NCI-H1694 (cell line): ENCODE results near the gene CIRBP.
"Not testable (repeated sequence)": the region's sequence is repeated elsewhere in the genome, so short reads cannot be mapped to it uniquely, and the experiment has no call there.

ENCODE experiments used
- DNase-seq: peaks from one replicate; lab custom pipeline; 2025; lab: John Stamatoyannopoulos, UW

CIRBP gene

DNA sequence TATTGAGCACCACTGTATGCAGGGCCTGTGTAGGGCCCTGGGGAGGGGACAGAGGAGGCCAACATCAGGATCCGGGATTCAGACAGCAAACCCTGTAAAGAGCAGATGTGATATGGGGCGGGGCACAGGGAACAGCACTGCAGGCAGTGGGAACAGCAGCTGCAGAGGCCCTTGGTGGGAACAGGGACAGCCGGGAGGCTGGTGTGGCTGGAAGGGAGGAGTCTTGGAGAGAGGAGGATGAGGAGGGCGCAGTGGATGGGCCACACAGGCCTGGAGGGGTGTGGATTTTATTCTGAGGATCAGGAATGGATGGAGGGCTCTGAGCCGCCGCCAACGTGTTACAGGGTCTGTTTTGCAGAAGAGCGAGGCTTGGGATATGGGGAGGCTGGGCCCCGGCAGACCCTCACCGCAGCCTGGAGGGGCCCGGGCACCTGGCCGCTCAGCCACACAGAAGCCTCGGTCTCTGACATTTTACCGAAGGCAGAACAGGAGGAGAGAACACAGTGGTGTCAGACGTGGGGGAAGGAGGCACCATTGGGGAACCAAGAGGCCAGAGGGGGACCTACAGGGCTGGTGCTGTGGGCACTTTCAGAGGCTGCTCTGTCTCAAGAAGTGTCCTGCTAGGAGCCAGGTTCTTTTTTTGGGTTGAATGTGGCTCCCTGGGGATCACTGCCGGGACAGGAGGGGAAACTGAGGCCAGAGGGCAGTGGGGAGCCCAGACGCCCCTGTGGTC, 23.5 kb downstream of the CIRBP start:
- no peak for DNase-seq

DNA sequence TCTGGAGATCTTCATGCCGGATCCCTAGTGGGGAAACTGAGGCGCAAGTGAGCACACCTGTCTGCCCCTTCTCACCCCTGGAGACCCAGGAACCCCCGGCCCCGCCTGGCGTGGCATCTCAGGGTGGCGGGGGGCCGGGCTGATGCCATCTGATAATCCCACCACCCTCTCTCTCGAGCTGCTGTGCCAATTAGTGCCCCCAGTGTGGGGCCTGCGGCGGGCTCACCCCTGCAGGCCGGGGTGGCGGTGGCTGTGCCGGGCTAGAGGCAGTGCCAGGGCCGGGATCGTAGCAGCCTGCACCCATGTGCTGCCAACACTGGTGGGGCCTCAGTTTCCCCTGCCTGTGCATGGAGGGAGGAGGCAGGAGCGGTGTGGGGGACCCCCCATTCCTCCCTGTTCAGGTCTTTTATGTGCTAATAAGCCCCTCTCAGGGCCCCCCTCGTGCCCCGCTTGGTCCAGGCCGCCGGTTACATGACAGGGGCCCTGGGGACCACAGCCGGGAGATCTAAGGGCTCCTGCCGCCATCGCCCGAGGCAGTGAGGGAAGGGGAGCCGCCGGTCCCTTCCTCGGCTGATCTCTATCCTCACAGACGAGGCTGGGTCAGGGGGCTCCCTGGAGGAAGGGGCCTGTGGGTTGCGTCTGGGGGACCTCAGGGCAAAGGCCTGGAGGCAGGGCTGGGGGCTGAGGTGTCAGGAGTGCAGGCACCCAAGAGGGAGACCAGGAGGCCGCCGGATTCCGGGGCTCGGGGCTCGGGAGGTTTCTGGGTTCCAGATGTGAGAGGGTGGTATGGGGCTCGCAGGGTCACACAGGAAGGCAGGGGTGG, 24.9 kb downstream of the CIRBP start:
- DNase-seq = no peak

DNA sequence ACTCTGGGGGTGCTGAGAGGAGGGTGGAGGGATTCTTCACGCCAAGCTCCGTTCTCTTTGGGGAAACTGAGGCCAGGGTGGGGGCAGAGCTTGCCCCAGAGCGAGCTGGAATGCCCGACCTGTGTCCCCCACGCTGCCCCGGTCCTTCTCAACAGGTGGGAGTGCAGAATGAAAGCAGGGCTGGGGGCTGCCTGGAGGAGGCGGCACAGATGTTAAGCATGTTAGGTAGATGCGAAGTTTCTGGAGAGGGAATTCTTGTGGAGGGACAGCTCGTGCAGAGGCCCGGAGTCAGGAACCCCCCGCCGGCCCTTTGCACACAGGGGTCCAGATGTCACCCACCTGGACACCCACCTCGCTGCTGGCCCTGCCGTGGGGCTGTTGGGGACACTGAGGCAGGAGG, 25.6 kb downstream of the CIRBP start:
- DNase-seq = no peak

DNA sequence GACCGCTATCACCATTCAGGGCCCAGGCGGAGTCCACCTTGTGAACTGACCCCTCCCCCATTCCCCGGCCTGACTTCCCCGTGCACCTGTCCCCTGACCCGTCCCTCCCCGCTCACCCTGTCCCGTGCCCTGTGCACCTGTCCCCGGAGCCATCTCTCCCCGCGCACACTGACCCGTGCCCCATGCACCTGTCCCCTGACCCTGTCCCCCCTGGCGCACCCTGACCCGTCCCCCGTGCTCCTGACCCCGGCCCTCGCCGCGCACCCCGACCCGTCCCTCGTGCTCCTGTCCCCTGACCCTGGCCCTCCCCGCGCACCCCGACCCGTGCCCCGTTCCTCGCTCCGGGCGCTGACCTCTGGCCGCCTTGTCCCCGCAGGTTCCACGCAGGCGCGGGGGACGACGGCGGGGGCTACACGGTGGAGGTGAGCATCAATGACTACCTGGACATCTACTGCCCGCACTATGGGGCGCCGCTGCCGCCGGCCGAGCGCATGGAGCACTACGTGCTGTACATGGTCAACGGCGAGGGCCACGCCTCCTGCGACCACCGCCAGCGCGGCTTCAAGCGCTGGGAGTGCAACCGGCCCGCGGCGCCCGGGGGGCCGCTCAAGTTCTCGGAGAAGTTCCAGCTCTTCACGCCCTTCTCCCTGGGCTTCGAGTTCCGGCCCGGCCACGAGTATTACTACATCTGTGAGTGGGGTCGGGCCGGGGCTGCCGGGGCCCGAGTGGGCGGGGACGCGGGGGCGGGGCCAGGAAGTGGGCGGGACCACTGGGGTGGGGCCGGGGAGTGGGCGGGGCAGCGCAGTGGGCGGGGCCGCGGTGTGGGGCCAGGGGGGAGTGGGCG, 26.3 kb downstream of the CIRBP start:
- no peak for DNase-seq

DNA sequence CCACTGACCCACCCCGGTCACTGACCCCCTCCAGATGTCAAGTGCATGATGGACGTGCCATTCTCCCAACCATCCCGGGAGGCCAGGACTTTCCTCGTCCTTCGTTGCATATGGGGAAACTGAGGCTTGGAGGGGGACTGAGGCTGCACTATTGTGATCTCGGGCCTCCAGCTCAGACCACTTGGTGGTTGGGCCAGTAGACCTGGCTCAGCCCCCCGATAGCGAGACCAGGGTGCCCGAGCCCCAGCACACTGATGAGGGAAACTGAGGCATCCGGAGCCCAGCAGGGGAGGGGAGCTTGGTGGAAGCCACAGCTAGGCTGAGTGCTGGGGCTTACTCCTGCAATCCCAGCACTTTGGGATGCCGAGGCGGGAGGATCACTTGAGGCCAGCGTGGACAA, 26.9 kb downstream of the CIRBP start:
- no peak for DNase-seq

DNA sequence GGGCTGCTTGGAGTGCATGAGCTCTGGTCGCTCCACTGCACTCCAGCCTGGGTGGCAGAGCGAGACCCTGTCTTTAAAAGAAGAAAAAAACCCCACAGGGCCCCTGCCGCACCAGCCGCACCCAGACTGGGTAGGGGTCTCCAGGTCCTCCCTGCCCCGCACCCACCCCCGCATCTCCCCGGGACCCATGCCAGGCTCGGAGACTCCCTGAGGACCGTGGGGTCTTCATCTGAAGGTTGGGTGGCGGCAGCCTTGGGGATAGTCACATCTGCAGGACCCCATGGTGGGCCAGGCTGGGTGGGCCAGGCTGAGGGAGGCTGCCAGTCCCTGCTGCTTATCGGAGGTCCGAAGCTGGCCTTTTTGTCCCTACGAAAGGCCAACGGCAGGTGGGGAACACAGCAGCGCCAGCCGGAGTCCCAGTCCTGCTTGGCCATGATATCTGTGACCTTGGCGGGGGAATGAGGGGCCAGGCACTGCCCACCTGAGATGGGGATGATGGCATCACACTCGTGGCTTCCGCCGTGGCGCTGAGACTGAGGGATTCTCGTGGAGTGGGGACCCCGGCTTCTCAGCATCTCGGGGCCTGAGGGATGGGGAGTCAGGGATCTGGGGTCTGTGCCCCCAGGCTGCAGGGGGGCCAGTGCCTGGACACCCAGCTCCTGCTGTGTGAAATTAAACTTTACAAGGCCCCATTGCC, 27.6 kb downstream of the CIRBP start:
- no peak for DNase-seq

DNA sequence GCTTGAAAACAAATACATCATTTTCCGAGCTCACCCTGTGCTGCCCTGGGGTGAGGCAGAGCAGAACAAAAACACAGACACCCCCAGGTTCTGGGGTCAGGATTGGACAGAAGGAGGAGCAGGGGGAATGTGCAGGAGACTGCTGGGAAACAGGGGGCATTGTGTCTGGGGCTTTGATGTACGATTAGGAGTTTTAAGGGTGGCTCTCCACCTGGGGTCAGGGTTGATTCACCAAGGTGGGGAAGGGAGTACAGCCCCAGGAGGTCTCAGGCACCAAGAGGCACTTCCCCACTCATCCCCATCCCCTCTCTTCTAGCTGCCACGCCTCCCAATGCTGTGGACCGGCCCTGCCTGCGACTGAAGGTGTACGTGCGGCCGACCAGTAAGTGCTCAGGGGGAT, 29.1 kb downstream of the CIRBP start:
- DNase-seq = no peak

DNA sequence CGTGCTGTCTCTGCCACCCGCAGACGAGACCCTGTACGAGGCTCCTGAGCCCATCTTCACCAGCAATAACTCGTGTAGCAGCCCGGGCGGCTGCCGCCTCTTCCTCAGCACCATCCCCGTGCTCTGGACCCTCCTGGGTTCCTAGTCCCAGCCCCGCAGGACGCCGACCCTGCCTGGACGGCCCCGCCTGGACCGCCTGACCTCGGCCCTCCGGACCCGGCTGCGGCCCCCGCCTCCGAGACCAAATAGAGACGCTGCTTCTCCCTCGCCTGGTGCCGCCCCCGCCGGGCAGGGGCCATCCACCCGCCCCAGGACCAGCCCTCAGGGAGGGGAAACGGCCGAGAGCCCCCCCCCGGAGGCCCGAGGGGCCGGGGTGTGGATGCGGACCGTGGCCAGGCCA, 30.7 kb downstream of the CIRBP start:
- DNase-seq = no peak

DNA sequence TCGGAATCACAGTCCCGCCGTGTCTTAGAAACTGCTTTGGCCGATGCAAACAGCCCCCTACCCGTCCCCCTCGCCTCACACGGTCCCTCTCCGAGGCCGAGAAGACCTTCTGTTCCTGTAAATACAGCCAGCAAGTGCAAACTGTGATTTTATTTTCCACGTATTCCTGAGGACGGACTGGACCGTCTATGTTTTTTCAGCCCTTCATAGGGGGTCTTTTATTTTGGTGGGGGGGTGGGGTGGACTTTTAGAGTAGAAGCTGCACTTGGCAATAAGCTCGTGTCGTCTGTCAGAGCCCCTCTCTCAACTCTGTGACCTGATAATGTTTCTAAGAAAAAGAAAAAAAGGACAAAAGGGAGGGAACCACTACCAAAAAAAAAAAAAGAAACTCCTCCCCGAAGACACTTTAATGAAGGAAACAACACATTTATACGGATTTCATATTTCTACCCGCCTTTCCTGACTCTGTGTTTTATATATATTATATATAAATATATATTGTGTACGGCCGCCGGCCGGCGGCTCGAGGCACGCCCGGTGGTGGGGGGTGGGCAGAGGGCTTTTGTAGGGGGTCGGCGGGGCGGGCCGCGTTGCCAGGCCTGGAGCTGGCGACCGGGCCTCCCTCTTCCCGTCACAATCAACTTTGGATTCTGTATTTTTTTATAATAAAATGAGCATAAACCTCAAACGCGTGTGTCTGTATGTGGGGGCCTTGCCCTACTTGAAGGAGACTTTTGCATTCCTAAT, 31.8 kb downstream of the CIRBP start:
- DNase-seq = no peak

DNA sequence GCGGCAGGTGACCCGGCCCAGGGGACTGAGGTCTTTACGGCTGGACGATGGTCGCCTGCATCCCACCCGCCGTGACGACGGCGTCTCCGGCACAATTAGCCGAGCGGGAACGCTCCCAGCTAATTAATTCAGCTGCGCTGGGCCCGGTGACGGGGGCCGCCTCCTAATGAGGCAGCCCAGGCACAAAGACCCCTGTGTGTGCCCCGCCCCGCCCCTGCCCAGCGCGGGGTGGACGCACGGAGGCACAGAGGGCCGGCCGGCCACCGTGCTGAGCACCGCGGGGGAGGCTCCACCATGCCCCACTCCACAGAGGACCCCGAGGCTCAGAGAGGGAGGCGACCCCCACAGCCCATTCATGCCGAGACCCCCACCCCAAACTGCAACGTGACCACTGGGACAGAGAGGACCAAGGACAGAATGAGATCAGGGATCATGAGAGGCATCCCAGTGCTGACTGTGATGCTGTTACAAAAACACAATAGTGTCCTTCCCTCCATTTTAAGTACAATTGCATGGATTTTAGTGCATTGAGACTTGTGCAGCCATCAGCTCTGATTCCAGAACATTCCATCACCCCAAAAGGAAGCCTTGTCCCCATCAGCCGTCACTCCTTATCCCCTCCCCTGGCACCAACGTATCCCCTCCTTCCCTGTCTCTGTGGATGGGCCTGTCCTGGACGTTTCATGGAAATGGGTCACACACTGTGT, 33.6 kb downstream of the CIRBP start:
- DNase-seq = no peak

DNA sequence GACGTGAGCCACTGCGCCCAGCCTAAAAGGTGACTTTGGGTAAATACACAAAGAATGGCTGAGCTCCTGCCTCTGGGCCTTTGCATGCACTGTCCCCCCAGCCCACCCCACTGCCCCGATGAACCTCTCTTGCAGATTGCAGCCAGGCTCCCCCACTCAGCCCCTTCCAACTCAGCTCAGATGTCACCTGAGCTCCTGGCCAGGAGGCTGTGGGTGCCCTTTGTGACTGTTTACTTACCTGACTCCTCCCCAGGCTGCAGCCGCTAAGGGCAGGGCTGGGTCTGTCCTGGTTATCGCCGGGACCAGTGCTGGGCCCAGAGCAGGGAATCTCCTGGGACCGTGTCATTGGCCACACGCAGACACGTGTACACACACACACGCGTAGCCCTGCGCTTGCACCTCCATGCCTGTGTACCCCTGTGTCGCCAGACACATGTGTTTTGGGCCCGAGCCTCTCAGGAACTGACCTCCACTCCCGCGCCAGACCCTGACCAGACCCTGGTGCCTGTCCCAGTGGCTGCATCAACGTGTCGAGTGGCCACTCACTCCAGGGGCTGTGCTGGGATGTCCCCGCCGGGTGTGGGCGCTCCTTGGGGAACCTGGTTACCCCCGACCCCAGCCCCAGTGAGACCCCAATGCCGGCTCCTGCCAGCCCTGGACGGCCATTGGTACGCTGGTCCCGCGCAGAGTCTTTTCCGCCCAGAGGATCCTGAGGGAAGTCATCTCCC, 35.2 kb downstream of the CIRBP start:
- DNase-seq = no peak

DNA sequence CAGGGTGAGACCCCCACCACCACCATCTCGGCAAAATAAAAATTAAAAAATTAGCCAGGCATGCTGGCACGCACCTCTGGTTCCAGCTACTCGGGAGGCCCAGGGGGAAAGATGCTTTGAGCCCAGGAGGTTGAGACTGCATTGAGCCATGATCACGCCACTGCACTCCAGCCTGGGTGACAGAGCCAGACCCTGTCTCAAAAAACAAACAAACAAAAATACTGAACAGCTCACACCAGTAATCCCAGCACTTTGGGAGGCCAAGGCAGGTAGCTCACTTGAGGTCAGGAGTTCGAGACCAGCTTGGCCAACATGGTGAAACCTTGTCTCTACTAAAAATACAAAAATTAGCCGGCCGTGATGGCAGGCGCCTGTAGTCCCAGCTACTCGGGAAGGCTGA, 36.2 kb downstream of the CIRBP start:
- DNase-seq = not testable (repeated sequence)

DNA sequence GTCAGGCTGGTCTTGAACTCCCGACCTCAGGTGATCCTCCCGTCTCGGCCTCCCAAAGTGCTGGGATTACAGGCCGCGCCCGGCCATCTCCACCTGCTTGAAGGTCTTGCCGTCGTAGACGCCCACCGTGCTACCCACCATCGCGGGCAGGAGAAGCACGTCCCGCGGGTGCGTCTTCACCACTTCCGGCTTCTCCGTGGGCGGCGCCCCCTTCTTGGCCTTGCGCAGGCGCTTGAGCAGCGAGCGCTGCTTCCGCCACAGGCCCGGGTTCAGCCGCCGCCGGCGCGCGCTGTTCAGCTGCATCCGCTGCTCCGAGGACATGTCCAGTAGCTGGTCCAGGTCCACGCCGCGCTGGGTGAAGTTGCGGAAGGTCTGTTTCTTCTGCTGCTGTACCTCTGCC, 38.2 kb downstream of the CIRBP start:
- no peak for DNase-seq

DNA sequence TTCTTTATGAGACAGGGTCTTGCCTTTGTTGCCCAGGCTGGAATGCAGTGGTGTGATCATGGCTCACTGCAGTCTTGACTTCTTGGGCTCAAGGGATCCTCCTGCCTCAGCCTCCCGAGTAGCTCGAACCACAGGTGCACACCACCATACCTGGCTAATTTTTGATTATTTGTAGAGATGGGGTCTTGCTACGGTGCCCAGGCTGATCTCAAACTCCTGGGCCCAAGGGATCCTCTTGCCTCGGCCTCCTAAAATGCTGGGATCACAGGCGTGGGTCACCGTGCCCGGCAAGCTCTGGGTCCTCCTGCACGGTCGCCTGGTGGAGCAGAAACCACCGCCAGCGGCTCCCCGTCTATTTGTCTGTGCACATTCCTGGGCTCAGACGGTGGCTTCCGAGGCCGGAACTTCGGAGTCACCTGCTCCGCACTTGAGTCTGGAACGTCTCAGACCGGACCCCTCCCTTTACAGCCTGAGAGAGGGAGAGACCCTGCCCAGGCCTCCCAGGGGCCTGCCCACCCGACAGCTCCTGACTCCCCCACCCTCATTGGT, 38.7 kb downstream of the CIRBP start:
- DNase-seq = no peak

DNA sequence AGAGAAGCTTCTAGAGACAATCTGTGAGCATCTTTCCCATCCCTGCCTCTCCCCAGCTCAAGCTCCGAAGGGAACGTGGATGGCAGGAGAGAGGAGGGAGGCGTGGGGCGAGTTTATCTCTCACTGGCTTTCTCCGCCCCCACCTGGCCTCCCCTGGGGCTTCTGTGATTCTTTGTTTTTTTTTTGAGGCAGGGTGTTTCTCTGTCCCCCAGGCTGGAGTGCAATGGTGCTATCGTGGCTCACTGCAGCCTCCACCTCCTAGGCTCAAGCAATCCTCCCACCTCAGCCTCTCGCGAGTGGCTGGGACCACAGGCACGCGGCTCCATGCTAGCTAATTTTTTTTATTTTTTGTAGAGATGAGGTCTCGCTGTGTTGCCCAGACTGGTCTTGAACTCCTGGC, 39.6 kb downstream of the CIRBP start:
- no peak for DNase-seq

DNA sequence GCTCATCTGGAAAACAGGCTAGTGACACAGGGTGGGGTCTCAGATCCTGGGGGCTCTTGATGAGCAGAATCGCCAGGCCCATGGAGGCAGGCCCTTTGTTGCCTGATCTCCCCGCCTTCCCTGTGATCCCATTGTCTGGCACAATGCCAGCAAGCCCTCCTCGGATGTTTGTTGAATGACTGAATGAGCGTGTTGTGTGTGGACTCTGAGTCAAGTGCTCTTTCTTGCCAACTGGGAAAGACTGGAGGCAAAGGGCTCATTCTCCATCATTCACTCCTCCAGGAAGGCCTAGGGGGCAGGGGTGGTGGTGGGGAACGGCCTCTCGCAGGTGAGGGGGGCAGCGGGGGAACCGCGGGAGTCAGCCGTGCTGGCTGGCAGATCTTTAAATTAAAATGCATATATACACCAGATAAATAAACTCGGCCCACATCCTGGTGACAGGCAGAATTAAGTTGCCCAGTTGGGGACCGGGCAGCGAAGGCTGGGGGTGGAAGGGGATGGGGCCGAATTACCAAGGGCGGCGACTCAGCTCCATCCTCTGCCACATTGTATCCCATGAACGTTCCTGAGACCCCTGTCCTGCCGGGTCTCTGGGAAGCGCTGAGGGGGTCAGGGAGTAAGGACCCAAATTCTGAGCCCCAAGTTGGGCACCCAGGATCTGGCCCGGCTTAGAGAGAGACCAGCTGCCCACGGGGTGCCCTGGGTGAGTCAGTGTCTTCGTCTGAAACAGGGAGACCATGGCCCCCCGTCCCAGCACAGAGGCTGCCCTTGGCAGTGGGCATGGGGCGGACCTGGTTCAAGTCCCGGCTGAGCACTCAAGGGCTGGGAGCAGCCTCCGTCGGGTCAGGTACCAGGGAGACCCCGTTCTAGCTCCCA, 41.1 kb downstream of the CIRBP start:
- DNase-seq = no peak

DNA sequence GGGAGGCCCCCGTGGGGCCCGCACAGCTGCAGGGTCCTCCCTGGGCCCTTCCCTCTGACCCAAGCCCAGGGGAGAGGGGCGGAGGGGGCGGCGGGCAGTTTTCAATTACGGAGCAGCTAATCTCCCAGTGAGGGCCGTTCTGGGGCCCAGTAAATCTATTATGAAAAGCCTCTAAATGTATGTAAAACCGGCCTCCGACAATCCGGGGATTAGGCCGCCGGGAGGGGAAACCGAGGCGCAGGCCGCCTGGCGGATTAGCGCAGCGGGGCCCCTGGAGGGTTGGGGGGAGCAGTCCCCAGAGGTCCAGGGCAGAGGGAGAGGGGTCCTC, 41.7 kb downstream of the CIRBP start:
- DNase-seq = no peak

DNA sequence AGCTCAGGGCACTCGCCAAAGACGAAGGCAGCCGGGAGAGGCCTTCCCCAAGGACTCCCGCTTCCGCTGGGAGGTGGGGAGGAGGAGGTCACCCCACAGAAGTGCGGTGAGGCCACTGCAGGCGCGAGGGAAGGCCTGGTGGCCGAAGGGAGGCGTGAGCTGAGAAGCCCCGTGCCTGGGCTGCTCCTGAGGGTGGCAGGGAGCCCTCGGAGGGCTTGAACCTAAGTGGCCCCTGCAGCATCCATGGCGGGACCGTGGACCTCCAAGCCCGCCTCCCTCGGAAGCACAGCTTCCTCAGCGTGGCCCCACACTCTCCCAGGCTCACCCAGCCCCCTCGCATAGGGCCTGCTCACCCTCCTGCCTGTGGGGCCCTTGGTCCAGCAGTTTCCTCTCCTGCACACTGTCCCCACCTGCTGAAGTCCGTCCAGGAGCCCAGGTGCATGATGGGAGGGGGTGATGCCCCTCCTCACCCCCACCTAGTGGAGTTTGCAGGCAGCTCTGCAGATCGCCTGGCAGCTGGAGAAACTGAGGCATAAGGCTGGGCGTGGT, 42.5 kb downstream of the CIRBP start:
- no peak for DNase-seq
